GM19468 (cell line): ENCODE results near the gene DLX1.
"Not testable (repeated sequence)": the region's sequence is repeated elsewhere in the genome, so short reads cannot be mapped to it uniquely, and the experiment has no call there.

Experiments
- ATAC-seq: cut with Tn5 transposase; IDR thresholded peaks from one replicate; pipeline ENCODE4 v1.9.1; 2021; ENCODE audit warnings: mild to moderate bottlenecking, moderate library complexity, moderate number of reproducible peaks; ENCODE audit not compliant: unreplicated experiment; ENCODE audit errors: extremely low read depth

The DLX1 gene

DNA sequence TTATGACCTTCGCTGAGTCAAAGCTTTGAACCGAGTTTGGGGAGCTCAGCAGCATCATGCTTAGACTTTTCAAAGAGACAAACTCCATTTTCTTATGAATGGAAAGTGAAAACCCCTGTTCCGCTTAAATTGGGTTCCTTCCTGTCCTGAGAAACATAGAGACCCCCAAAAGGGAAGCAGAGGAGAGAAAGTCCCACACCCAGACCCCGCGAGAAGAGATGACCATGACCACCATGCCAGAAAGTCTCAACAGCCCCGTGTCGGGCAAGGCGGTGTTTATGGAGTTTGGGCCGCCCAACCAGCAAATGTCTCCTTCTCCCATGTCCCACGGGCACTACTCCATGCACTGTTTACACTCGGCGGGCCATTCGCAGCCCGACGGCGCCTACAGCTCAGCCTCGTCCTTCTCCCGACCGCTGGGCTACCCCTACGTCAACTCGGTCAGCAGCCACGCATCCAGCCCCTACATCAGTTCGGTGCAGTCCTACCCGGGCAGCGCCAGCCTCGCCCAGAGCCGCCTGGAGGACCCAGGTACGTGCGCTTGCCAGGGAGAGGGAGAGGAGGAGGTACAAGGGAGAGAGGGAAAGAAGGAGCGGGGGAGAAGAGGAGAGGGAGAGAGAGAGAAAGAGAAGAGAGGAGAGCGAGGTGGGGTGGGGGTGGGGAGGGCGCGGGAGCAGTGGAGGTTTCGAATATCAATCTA lies at the start of gene DLX1:
Gene DLX1, plus strand, starts transcription at position 48 of the 700 bp plus-strand sequence. Its CDS starts 171 bp downstream, at position 219.
- ATAC-seq, result no peak

DNA sequence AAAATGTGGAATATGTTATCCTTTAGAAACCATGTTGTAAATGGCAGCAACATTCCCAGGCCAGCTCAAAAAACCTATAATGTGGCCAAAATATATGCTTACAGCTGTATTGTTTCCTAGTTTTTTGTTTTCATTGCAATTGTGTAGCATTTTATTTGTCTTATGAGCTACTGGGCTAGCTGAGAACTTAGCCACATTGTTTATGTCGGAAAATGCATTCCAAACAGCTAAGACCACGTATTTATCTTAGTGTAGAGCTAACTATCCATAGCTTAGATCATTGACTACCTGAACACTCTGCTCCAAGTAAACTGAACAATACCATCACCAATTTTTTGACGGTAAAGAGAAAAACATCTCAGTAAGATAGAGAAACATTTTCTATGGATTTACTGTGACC lies 47.2 kb upstream of the DLX1 start:
- no peak for ATAC-seq

DNA sequence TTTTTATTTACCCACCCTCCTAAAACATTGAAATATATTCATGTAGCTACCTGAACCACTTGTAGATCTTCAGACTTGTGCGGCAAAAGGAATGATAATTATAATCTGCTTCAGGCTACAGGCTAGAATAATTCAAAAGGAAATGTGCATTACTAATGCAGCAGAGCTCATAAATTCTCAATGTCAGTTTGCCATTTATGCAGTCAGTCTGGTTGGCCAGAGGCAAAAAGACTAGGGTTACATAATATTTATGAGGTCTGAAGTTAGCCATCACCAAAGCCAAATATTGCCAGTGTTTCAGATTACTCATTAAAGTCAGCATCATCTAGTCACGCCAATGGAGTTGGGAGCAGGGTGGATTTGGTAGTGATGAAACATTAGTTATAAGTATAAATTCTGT lies 46.7 kb upstream of the DLX1 start:
- no peak for ATAC-seq

DNA sequence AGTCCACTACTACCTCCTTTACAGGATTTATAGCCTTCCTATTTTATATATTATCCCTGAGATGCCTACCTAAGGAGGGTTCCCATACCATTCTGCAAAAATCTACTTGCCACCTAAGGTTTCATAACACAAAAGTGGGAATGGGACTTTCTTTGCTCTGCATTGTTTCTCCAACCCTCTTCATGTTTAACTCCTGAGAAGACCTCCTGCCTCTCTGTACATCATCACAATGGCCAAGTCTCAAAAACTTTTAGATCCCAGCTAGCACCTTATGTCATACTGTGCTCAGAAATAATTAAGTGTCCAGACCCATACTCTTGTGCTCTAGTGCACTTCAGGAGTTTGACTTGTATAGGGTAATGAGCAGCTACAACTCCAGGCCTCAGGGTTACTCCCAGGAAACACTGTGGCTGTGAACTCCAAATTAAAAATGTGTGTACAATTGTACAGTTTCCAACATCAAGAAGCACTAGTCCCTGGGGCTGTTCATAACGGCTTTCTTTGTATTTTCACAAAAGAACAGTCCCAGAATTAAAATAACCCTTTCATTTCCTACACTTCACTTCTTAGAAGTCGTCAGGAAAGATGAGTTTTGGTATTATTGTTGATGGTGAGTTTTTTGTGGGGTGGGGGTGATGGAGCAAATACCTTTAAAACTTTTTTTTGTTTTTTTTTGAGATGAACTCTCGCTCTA lies 46.1 kb upstream of the DLX1 start:
- no peak for ATAC-seq

DNA sequence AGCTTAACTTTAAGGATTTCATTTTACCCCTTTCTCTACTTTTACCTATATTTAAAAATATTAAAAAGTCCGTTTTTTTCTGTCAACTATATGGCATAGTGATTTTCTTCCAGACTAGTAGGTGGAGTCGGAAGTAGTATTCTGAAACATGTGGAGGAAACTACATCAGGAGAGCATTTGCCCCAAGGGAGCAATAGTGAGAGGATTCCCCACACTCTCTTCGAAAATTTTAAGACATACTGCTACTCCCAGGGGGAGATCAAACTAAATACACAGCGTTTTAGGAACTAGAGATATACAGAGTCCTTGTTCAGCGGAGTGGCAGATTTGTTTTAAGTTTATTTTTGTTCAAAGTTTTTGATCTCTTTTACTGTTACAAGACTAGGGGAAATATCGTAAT lies 45.0 kb upstream of the DLX1 start:
- no peak for ATAC-seq

DNA sequence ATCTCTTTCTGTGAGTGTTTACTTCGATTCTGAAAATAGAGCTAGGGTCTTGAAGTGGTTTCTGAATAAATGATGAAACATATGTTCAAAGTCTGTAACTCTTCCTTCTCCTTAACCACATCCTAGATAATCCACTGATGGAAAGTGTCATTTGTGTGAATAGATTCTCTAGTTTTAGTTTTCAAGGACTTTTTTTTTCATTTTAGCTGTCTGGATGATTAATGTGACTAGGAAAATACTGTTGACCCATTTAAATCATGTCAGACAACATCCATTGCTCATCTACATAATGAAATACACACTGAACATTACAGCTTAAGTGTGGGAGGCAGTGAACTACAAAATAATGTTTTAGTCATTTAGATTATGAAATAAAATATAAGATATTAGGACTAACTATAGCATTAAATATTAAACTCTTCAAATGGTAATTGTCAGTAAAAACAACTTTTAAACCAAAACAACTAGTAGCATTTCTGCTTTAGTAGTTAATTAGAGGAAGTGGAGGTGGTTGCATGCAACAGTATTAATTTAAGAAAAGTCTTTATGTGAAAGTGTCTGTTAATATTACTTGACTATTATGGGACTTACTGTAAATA lies 39.1 kb upstream of the DLX1 start:
- ATAC-seq, result no peak

DNA sequence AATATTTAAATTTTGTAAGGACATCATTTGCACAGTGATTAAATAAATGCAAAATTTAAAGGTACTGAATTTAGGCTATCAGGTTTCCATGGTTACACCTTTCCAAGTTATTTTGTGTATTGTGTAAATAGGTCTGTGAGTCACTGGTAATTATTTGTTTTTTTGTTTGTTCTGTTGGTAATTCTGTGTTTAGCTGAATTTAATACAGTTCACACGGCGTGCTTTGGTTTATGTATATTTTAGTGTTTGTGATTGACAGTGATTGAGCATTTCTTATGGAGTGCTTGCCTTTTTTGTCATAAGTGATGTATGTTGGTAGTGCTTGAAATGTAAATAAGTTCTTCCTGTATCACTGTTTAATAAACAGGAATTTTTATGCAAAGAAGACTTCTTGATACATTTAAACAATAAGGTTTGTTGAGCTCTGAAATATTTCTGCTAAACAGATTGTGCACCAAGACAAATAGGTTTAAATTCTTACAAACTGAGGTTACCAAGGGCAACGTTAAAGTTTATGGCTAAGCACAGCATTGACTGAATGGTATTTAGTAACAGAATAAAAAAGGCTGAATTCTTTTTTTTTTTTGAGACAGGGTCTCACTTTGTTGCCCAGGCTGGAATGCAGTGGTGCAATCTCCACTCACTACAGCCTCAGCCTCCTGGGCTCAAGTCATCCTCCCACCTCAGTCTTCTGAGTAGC lies 38.3 kb upstream of the DLX1 start:
- ATAC-seq, result no peak

DNA sequence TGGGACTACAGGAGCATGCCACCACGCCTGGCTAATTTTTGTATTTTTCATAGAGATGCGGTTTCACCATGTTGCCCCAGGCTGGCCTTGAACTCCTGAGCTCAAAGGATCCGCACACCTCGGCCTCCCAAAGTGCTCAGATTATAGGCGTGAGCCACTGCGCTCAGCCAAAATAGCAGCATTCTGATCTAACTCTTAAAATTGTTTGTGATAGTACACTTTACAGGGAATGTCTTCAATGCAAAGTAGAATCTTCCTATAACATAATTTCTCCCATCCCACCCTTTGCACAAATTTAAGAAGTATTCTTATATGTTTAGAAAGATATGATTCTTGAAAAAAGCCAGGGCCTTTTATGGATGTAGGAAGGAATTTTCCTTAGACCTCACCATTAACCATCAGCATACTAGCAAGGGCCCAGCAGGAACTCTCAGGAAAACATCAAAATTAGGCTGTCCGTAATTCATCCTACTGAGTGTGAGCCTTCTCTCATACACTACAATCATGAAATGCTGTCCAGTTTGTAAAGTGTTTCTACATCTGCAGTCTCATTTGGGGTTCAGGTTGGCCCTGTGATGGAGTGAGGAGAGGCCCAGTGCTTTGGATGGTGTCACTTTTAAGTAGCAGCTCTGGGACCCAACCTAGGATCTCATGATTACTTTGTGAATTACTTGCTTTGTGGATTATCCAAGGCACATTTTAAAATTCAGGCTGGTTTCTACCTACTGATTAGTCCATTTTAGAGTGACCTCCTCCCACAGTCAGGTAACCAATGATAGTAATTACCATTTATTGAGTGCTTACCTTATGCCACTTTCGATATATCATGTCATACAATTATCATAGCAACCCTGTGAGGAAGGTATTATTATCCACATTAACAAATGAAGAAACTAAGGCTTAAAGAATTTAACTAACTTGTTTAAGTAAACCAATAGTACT lies 37.5 kb upstream of the DLX1 start:
- no peak for ATAC-seq

DNA sequence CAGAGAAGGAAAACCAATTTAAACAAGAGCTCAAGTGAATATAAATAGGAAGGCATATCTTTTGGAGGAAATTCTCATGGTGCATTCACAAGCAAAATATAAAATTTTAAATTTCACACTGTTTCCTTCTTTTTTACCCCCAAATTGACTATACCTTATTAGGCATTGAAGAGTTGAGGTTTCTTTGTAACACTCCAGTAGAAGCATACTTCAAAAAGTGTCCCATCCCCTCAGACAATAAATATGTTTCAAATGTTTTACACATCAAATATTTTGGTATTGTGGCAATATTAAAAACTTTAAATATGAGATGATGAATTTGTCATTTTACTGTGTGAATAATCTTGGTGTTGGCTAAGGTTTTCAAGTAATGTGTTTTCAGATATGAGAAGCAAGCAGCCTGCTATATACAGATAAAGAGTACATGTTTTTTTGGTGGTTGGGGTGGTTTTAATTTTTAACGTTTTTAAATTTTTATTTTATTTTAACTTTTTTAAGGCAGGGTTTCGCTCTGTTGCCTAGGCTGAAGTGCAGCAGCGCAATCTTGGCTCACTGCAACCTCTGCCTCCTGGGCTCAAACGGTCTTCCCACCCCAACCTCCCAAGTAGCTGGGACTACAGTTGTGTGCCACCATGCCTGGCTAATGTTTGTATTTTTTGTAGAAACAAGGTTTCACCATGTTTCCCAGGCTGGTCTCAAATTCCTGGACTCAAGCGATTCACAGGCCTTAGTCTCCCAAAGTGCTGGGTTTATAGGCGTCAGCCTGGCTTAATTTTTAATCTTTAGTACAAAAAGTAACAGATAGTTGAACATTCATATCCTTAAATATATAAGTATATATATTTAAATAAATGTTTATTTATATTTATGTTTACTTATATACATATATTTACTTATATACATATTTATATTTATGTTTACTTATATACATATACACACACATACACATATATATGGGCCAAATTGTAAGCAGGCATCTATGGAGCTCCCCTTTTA lies 36.5 kb upstream of the DLX1 start:
- no peak for ATAC-seq

DNA sequence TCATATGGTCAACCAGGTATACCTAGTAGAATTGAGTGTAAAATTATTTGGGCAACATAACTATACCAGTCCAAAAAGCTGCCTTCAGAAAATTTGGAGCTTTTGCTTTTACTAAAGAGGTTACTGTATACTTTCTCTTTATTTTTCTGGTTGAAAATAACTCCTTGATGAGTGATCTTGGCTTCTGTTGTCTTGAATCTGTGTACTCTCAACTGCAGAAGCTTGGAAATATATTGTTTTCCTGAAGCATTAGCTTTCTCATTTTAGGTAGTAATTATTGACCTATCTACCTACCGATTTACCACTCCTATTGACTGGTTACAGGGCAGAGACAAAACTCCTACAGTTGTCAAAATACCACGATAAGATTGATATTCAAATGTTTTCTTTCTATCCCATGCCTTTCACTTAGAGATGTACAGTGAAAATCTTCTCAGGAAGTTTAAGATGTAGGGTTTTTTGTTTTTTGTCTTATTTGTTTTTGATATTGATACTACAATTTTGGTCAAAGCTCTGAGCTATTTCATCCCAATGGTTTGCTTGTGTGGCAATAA lies 35.7 kb upstream of the DLX1 start:
- ATAC-seq, result no peak

DNA sequence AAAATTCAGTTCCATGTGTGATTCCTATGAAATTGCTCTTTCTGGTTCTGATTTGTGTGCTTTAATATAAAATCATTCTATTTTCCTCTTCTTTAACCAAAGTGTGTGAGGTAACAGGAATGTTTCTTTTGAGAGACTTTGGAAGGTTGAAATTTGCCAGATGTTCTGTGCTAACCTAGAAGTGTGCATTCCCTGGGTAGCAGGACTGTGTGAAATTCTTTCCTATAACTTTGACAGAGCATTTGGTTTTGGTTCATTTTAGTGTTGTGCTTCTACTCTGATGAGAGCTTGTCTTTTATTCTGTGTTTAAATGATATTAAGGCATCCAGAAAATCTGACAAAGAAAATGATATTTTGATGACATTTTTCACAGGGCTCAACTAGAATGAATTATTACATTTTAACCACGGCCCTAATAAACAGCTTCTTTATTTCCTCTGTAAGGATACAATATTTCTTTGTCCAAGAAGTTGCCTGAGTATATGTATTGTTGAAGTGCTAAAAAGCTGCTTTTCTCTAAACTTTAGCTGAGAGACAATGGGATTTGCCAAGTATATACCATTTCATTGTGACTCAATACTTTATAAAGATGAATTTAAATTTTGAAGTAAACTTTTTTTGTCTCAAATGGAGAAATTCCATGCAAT lies 34.7 kb upstream of the DLX1 start:
- ATAC-seq, result no peak

DNA sequence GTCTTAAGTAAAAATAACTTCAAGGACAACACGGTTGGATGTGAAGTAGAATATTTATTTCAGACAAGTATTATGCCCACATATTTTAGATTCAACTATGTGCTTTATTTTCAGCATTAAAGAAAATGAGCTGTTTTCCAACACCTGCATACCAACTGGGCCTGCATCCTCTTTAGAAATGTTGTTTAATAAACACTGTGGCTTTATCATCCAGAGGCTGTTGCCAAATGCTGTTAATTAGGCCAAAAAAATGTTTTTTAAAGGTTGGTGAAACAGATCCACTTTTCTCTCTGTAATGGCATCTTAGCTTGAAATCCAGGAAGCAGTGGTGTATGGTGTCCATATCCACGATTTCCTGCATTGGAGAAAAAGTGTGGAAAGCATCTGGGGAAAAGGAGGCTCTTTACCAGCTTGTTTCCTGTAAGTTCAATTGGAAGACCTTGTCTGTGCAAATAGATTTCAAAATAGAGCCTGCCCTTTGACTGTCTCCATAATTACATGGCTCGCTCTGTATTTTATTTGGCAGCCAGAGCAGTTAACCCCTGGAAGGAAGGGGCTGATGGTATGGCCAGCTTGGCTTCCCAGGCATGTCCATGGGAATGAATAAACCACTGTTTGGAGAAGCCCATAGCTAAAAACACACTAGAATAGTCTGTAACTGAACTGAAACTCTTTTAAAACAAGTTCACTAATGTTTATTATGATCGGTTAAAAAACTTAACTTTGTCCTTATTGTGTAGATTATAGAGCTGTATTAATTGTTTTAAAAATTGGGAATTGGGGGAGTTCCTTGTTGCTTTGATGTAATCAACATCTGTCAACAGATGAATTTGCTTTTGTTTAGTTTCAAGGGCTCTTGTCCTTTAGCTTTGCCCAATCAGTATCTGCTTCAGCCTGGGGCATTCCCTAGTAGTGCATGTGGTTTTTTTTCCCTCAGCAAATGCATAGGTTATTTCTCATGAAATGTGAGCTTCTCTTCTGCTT lies 33.0 kb upstream of the DLX1 start:
- ATAC-seq, result no peak

DNA sequence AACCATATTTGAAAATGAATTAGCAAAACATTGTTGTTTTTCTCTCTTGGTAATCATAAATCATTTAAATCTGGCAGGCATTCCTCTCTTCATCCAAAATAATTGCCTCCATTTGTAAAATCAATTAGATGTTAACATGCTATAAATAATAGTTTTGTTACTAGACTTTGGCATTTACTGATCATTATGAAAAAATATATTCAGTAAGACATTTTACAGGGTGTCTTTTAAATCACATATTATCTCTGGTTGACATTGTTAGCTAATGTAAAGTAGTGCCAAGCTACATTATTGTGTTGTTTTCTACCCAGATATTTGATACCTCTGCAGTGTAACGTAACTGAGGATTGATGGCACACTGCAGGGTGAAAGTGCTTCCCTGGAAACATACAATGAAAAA lies 31.8 kb upstream of the DLX1 start:
- ATAC-seq, result no peak

DNA sequence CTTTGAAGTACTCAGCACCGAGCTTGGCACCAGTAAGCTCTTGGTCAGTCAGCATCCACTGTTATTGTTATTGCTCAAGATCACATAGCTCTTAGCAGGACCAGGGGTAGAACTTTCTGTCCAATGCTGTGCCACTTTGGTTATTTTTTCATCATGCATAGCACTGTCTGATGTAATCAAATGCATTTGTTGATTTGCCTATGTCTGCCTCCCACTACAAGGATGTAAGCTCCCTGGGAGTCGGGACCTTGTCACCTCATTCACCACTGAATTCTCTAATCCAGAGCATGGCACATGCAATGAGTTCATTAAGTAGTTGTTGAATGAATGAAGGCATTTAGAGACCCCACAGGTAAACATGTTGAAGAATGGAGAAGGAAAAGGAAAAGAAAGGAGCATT lies 29.0 kb upstream of the DLX1 start:
- ATAC-seq, result no peak

DNA sequence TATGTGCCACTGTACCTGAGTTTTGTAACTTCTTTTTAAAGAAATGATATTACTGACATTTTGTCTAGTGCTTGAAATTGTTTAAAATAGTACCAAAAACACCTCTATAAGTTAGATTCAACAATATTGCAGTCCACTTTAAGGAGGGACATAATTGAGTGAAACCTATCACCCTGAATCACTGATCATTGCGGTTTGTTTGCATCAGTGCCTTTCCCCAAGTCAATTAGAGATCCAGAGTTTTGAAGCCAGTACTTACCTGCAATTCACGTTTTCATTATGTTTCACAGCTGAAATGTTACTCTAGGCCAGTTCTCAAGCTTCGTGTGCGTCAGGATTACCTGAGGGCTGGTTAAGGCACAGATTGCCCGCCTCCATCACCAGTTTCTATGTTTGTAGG lies 26.6 kb upstream of the DLX1 start:
- no peak for ATAC-seq

DNA sequence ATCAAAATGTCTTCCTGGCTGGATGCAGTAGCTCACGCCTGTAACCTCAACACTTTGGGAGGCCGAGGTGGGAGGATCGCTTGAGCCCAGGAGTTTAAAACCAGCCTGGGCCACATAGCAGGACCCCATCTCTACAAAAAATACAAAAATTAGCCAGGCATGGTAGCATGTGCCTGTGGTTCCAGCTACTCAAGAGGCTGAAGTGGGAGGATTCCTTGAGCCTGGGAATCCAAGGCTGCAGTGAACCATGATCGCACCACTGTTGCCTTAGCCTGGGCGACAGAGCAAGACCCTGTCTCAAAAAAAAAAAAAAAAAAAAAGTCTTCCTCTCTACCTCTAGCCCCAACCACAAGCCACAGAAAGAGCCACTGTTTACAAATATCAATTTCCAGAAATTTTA lies 25.2 kb upstream of the DLX1 start:
- not testable (repeated sequence) for ATAC-seq
